ENCODE data around the gene MRPS12. TPM values are rescaled to one million over a fixed set of nuclear protein-coding genes. Genes with fewer than 3 reads are reported as not detected.

The MRPS12 gene
- total RNA-seq, 4 donors from 2014 or later: 16.9 to 83.8 (median 19.2) TPM

DNA sequence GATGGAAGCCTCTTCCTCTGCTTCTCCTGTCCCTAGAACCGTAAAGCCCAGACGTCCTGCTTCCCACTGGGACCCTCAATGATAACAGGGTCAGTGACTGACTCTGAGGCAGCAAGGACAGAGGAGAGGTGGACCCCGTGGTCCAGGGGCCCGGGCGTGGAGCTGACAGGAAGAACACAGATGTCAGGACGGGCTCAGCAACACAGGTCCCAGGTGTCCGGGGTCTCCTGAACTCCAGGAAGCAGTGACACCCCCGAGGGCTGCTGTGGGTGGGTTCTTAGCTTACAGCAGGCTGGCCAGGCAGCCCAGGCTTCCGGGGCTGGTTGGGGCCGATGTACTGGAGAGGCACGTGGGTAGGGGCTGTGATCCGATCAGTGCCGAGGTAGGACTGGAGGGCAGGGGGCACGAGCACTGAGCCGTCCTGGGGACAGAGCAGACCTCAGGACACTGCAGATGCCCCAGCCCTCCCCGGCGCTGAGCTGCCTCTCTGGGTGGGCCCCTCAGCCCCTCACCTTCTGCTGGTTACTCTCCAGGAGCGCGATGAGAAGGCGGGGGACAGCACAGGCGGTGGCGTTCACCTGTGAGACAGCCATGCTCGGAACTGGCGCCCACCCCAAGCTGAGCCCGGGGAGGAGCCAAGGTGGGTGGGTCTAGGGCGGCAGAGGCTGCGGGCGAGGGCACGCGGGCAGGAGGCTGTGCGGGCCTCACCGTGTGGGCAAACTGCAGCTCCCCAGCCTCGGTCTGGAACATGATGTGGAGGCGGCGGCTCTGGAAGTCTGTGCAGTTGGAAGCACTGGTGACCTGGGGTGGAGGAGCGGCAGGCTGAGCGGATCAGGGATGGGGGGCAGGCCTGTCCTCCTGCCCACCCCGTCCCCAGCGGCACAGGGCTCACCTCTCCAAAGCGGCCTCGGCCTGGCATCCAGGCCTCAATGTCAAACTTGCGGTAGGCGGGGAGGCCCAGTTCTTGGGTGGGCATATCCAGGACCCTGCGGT is 15.1 kb upstream of the MRPS12 start:
- Histone ChIP-seq H3K36me3 (no peaks in the 10 kb centered on the region), H3K4me3 (no peak overlapping the region), H3K4me1 (no peaks in the 10 kb centered on the region), H3K27ac (no peak overlapping the region), H3K9me3 (no peaks in the 10 kb centered on the region), H3K27me3 (peaks cover 0 to 11% of the 10 kb centered on the region in 2 donors)
- intact Hi-C loops (cut with DNase I; ENCODE audit: low total_unique reads): no loop called here
- TF ChIP-seq, protein P1, sequence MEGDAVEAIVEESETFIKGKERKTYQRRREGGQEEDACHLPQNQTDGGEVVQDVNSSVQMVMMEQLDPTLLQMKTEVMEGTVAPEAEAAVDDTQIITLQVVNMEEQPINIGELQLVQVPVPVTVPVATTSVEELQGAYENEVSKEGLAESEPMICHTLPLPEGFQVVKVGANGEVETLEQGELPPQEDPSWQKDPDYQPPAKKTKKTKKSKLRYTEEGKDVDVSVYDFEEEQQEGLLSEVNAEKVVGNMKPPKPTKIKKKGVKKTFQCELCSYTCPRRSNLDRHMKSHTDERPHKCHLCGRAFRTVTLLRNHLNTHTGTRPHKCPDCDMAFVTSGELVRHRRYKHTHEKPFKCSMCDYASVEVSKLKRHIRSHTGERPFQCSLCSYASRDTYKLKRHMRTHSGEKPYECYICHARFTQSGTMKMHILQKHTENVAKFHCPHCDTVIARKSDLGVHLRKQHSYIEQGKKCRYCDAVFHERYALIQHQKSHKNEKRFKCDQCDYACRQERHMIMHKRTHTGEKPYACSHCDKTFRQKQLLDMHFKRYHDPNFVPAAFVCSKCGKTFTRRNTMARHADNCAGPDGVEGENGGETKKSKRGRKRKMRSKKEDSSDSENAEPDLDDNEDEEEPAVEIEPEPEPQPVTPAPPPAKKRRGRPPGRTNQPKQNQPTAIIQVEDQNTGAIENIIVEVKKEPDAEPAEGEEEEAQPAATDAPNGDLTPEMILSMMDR (IDR thresholded peaks at IDR 0.05): no peak
- TF ChIP-seq POLR2A (IDR thresholded peaks at IDR 0.05): no peak
- no peak for DNase-seq

DNA sequence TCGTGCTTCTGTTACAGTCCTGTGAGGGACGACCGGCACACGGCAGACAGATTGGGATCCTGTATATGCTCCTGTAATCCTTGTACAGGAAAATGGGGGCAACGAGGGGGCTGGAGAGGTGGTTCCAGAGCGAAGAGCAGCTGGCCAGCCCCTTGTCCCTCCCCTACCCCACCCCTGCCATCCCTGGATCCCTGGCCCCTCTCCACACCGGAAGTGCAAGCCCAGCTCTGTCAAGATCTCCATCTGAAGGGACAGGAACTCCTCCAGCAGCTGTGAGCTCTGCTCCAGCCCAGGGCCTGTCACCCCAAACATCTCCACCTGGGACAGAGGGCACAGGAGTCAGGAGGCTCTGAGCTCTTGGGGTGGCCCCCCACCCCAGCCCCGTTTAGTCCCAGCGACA is 13.2 kb upstream of the MRPS12 start:
- TF ChIP-seq POLR2A (IDR thresholded peaks at IDR 0.05): no peak
- TF ChIP-seq, protein P1 (IDR thresholded peaks at IDR 0.05): no peak
- Histone ChIP-seq H3K4me1 (no peaks in the 10 kb centered on the region), H3K36me3 (no peaks in the 10 kb centered on the region), H3K9me3 (no peaks in the 10 kb centered on the region), H3K27me3 (no peaks in the 10 kb centered on the region), H3K4me3 (no peak overlapping the region), H3K27ac (no peak overlapping the region)
- intact Hi-C loops (cut with DNase I; ENCODE audit: low total_unique reads): no loop called here
- DNase-seq: no peak

DNA sequence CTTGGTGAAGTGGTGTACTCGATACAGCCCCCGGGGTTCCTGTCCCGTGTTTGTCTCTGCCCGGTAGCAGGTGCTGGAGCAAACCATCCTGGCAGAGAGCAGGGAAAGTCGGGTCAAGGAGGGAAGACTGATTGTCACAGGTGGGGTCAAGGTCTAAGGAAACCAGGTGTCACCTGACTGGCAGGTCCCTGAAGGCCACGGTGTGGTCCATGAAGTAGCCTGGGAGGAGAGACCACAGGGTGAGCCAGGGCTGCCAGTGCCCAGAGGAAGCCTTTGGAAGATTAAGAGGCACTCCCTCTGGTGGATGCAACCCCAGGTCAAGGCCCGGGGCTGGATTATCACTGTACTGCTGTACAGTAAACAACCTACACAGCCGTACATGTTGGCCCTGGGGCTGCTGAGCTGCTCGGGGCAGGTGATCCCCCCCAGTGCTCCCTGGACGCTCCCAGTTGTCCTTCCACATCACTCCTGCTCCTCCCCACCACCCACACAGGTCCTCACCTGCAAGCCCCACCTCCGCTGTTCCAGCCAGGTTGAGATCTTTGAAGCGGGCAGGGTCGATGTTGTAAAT is 12.7 kb upstream of the MRPS12 start:
- H3K27me3 ChIP-seq: no peaks in the 10 kb centered on the region
- DNase-seq: no peak
- no peak overlapping the region for H3K4me3 ChIP-seq
- H3K27ac ChIP-seq: no peak overlapping the region
- intact Hi-C loops (cut with DNase I; ENCODE audit: low total_unique reads): no loop called here
- no peaks in the 10 kb centered on the region for H3K4me1 ChIP-seq
- no peaks in the 10 kb centered on the region for H3K9me3 ChIP-seq
- H3K36me3 ChIP-seq: no peaks in the 10 kb centered on the region
- no peak for TF ChIP-seq POLR2A (IDR thresholded peaks at IDR 0.05)
- TF ChIP-seq, protein P1 (IDR thresholded peaks at IDR 0.05): no peak

DNA sequence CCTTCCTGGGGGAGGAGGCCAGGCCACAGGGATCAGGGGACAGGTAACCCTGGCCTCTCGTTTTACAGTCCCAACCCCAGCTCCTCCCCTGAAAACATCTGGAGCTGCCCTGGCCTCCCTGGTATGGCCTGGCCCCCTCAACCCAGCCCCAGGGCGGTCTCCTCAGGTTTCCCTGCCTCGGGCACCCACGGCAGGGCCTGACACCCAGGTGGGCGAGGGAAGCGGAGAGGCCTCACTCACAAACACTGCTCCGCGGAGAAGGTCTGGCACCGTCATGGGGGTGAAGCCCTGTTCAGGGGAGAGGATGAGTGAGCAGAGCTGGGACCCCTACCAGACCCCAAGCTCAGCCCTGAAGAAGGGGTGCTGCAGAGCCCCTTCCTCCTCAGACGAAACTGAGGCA is 12.2 kb upstream of the MRPS12 start:
- TF ChIP-seq, protein P1 (IDR thresholded peaks at IDR 0.05): no peak
- no peak for TF ChIP-seq POLR2A (IDR thresholded peaks at IDR 0.05)
- Histone ChIP-seq H3K4me3 (no peak overlapping the region), H3K36me3 (no peaks in the 10 kb centered on the region), H3K4me1 (no peaks in the 10 kb centered on the region), H3K9me3 (no peaks in the 10 kb centered on the region), H3K27ac (no peak overlapping the region), H3K27me3 (no peaks in the 10 kb centered on the region)
- intact Hi-C loops (cut with DNase I; ENCODE audit: low total_unique reads): no loop called here
- DNase-seq: no peak
